SK-N-SH treated with all-trans-retinoic acid at 6 μM for 48 hours (cell line): ENCODE measurements around the gene AGMO.

Experiments used
- ATAC-seq: fragments of 200-7000 bp; cut with Tn5 transposase; 3 replicates; pipeline ENCODE4 v1.9.1; 2020; ENCODE audit warnings: mild to moderate bottlenecking, moderate library complexity
- ARNTL ChIP-seq: fragments of 450-650 bp; formaldehyde crosslinking; IDR thresholded peaks from 2 replicates; pipeline ENCODE4 v1.5.0; 2020; ENCODE audit warnings: low read depth, mild to moderate bottlenecking, moderate library complexity, borderline replicate concordance
- BACH2 ChIP-seq: fragments of 250-450 bp; sonication (Bioruptor Pico); IDR thresholded peaks from 2 replicates; pipeline ENCODE4 v1.9.0; 2021; ENCODE audit warnings: mild to moderate bottlenecking, borderline replicate concordance
- CREB5 ChIP-seq: fragments of 250-450 bp; sonication (Bioruptor Pico); IDR thresholded peaks from 2 replicates; pipeline ENCODE4 v1.5.1; 2020; ENCODE audit warnings: low read depth, mild to moderate bottlenecking, moderate library complexity
- CSDC2 ChIP-seq: fragments of 250-450 bp; sonication (Bioruptor Pico); IDR thresholded peaks from 2 replicates; pipeline ENCODE4 v1.5.0; 2020; ENCODE audit warnings: mild to moderate bottlenecking, moderate library complexity
- CSRNP3 ChIP-seq: fragments of 250-450 bp; sonication (Bioruptor Pico); IDR thresholded peaks from 2 replicates; pipeline ENCODE4 v1.5.1; 2021; ENCODE audit warnings: mild to moderate bottlenecking, moderate library complexity
- GLIS3 ChIP-seq: fragments of 250-450 bp; sonication (Bioruptor Pico); IDR thresholded peaks from 2 replicates; pipeline ENCODE4 v1.5.0; 2020; ENCODE audit warnings: mild to moderate bottlenecking, moderate library complexity
- ISL1 ChIP-seq: fragments of 250-450 bp; sonication (Bioruptor Pico); IDR thresholded peaks from 2 replicates; pipeline ENCODE4 v2.1.2; 2022; ENCODE audit warnings: mild to moderate bottlenecking, moderate library complexity
- PATZ1 ChIP-seq: fragments of 250-450 bp; sonication (Bioruptor Pico); IDR thresholded peaks from 2 replicates; pipeline ENCODE4 v1.8.0; 2020; ENCODE audit warnings: mild to moderate bottlenecking, moderate library complexity, borderline replicate concordance
- POU6F1 ChIP-seq: fragments of 250-450 bp; sonication (Bioruptor Pico); IDR thresholded peaks from 2 replicates; pipeline ENCODE4 v1.8.0; 2021; ENCODE audit warnings: low read depth, mild to moderate bottlenecking, moderate library complexity, borderline replicate concordance
- RARB ChIP-seq: fragments of 250-450 bp; sonication (Bioruptor Pico); IDR thresholded peaks from 2 replicates; pipeline ENCODE4 v1.8.0; 2021; ENCODE audit warnings: mild to moderate bottlenecking, moderate library complexity
- SNAI2 ChIP-seq: fragments of 250-450 bp; sonication (Bioruptor Pico); IDR thresholded peaks from 2 replicates; pipeline ENCODE4 v1.5.0; 2020; ENCODE audit warnings: mild to moderate bottlenecking, moderate library complexity
- TOX ChIP-seq: fragments of 250-450 bp; sonication (Bioruptor Pico); IDR thresholded peaks from 2 replicates; pipeline ENCODE4 v1.8.0; 2021; ENCODE audit warnings: mild to moderate bottlenecking, moderate library complexity, borderline replicate concordance
- TSHZ2 ChIP-seq: fragments of 250-450 bp; sonication (Bioruptor Pico); IDR thresholded peaks from 2 replicates; pipeline ENCODE4 v1.5.0; 2020; ENCODE audit warnings: mild to moderate bottlenecking, moderate library complexity
- ZFP3 ChIP-seq: fragments of 250-450 bp; sonication (Bioruptor Pico); IDR thresholded peaks from 2 replicates; pipeline ENCODE4 v1.5.0; 2020; ENCODE audit warnings: mild to moderate bottlenecking, moderate library complexity
- ZFP30 ChIP-seq: fragments of 450-650 bp; formaldehyde crosslinking; IDR thresholded peaks from 2 replicates; pipeline ENCODE4 v1.5.0; 2022; ENCODE audit warnings: mild to moderate bottlenecking, moderate library complexity
- ZNF565 ChIP-seq: fragments of 450-650 bp; formaldehyde crosslinking; conservative IDR thresholded peaks from 2 replicates; pipeline ENCODE4 v1.5.0; 2020; ENCODE audit warnings: low read depth, mild to moderate bottlenecking, moderate library complexity
- ZNF70 ChIP-seq: fragments of 450-650 bp; formaldehyde crosslinking; IDR thresholded peaks from 2 replicates; pipeline ENCODE4 v1.5.0; 2020; ENCODE audit warnings: mild to moderate bottlenecking, moderate library complexity

The AGMO gene

GRCh38 chr7:15594461-15594860 lies 32.6 kb upstream of the AGMO start (continued):
- no peak for TF ChIP-seq RARB
- TF ChIP-seq BACH2, result no peak
- TF ChIP-seq CSDC2 (CRISPR knock-in tag), result no peak
- TF ChIP-seq ARNTL (CRISPR knock-in tag), result no peak
- no peak for TF ChIP-seq POU6F1 (CRISPR knock-in tag)
- TF ChIP-seq, all 23 proteins: peak for 0

- TF ChIP-seq TSHZ2 (CRISPR knock-in tag) (no peak), SNAI2 (no peak), GLIS3 (no peak), RARB (no peak), ZFP3 (CRISPR knock-in tag) (no peak), POU6F1 (CRISPR knock-in tag) (no peak), ZNF565 (no peak), ZFP30 (CRISPR knock-in tag) (no peak), ISL1 (CRISPR knock-in tag) (no peak), ARNTL (CRISPR knock-in tag) (no peak), PATZ1 (CRISPR knock-in tag) (no peak), CSDC2 (CRISPR knock-in tag) (no peak), CSRNP3 (CRISPR knock-in tag) (no peak), ZNF70 (CRISPR knock-in tag) (no peak), CREB5 (CRISPR knock-in tag) (no peak)
- ATAC-seq, result no peak
Observed at GRCh38 chr7:15593382-15593781, 31.6 kb upstream of the AGMO start.

GRCh38 chr7:15586266-15586665 lies 24.5 kb upstream of the AGMO start:
- ATAC-seq, result no peak
- no peak for TF ChIP-seq ZFP30 (CRISPR knock-in tag)
- TF ChIP-seq ZNF70 (CRISPR knock-in tag), result no peak
- TF ChIP-seq PATZ1 (CRISPR knock-in tag), result no peak
- TF ChIP-seq TSHZ2 (CRISPR knock-in tag), result no peak
- TF ChIP-seq TOX, result no peak
